GM10847 (cell line): Measurements from ENCODE around the gene SGF29.

Experiments
- POLR2A ChIP-seq: IDR thresholded peaks from 2 replicates; pipeline ENCODE4 v1.6.1; 2011; ENCODE audit not compliant: insufficient read length; ENCODE audit errors: extremely low read depth

The SGF29 gene

GRCh38 chr16:28531777-28532744 lies 21.7 kb upstream of the SGF29 start:
- no peak for TF ChIP-seq POLR2A

GRCh38 chr16:28532940-28533647 lies 20.6 kb upstream of the SGF29 start:
- TF ChIP-seq POLR2A: no peak

GRCh38 chr16:28534542-28535373 lies 19.0 kb upstream of the SGF29 start:
- TF ChIP-seq POLR2A: no peak

DNA sequence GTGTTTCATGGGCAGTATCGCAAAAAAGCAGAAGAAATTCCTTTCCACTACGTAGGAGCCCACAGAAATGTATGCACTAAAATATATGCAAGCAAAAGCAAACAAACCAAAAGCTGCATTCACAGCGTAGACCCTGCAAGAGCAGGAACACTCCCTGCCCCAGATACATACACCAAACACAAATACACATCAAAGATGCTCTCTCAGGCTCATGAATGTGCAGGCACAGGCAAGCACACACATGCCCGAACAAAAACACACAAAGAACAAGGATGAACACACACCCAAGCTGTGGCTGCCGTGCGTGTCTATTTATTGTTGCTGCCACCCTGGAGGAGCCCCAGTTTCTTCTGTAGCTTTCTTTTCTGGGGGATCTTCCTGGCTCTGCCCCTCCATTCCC lies 16.6 kb upstream of the SGF29 start:
- no peak for TF ChIP-seq POLR2A

DNA sequence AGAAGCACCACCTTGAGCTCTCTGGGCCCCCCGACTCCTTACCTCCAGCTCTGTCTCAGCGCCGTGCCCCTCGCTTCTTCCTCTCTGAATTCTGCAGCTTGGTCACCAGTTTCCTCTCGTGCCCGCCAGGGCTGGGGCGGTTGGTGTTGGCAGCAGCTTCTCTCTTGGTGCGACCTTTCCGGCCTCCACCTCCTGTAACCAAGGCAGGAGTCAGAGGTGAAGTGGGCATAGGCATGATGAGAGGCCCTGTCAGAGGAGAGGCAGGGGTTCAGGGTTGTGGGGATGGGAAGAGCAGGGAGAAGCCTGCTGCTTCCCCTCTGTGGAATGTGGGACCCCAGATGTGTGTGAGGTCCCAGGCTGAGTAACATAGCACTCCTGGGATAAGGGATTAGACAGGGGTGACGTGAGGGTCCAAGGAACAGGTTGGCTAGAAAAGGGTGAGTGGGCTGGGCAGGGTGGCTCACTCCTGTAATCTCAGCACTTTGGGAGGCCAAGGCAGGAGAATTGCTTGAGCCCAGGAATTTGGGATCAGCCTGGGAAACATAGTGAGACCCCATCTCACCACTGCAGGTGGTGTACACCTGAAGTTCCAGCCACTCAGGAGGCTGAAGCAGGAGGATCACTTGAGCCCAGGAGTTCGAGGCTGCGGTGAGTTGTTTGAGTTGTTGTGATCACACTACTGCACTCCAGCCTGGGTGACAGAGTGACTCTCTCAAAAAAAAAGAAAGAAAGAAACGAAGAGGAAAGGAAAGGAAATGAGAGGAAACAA lies 15.6 kb upstream of the SGF29 start:
- TF ChIP-seq POLR2A: no peak

DNA sequence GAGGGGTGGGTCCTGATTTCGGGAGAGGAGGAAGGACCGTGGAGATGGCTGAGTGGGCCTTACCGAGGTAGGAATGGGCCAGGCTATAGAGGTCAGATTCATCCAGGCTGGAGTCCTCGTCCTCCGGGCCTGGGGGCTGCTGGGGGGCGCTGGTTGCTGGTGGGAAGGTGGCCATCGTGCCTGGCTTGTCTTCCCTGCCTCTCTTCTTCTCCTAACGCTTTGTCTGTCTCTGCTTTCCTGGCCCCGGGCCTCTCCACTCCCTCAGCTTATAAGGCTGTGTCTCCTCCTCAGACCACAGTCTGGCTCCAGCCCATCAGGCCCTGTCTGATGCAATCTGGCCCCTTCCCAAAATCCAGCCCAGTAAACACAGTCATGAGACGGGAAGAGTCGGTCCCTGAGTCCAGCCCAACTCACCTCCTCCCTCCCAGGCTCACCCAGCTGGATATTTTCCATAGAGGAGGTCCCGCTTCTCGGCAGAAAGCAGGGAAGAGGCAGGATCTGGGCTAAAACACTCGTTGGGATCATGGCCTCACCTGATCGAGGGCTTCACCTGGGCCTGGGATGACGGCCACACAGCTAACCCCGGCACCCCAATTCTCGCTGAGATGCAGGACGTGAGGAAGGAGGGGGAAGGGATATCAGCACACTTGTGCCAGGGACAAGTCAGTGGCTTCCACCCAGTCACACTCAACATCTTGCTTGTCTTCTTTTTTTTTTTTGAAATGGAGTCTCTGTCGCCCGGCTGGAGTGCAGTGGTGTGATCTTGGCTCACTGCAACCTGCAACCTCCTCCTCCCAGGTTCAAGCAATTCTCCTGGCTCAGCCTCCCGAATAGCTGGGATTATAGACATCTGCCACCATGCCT lies 14.8 kb upstream of the SGF29 start, which contains the start of gene NUPR1:
NUPR1 (minus strand) TSS at position 242 of the 864 bp plus-strand sequence; CDS start at position 175, 67 bp downstream.
- no peak for TF ChIP-seq POLR2A

GRCh38 chr16:28540346-28540745 lies 13.4 kb upstream of the SGF29 start:
- TF ChIP-seq POLR2A: no peak

DNA sequence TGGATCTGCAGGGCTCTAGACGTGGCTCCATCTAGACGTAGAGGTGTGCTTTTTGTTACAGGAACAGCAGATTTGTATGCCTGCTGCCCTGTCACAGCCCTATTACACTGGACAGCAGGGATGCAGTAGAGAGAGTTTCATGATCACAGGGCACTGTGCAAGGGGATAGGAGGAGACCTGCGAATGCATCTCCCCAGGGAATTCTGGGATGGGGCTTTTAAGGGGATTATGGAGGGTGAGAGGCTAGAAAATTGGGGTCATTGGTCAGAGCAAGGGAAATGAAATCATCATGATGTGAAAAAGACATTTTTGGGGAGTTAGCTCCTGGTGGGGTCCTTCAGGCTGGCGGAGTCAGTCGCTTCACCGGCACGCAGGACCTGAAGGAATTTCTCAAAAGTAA lies 11.1 kb upstream of the SGF29 start:
- no peak for TF ChIP-seq POLR2A

GRCh38 chr16:28543072-28543471 lies 10.6 kb upstream of the SGF29 start:
- no peak for TF ChIP-seq POLR2A

- TF ChIP-seq POLR2A: no peak
Observed at GRCh38 chr16:28544998-28545397, 8.7 kb upstream of the SGF29 start.

DNA sequence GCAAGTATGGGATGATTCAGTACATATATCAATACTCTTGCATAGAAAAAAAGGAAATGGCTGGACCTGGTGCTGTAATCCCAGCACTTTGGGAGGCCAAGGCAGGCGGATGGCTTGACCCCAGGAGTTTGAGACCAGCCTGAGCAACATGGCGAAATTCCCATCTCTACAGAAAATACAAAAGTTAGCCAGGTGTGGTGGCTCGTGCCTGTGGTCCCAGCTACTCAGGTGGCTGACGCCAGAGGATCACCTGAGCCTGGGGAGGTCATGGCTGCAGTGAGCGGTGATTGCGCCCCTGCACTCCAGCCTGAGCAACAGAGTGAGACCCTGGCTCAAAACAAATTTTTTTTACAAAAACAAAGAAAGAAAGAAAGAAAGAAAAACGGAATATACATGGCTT lies 7.1 kb upstream of the SGF29 start:
- no peak for TF ChIP-seq POLR2A

GRCh38 chr16:28548306-28548802 lies 5.4 kb upstream of the SGF29 start:
- TF ChIP-seq POLR2A: no peak

- TF ChIP-seq POLR2A: no peak
Observed at GRCh38 chr16:28549301-28549899, 4.3 kb upstream of the SGF29 start.

- TF ChIP-seq POLR2A: no peak
Observed at GRCh38 chr16:28554634-28555423, 1.1 kb downstream of the SGF29 start.
